ENCODE results near the gene SIRT7.
"Not testable (repeated sequence)": the region's sequence is repeated elsewhere in the genome, so short reads cannot be mapped to it uniquely, and the experiment has no call there.

SIRT7 gene

DNA sequence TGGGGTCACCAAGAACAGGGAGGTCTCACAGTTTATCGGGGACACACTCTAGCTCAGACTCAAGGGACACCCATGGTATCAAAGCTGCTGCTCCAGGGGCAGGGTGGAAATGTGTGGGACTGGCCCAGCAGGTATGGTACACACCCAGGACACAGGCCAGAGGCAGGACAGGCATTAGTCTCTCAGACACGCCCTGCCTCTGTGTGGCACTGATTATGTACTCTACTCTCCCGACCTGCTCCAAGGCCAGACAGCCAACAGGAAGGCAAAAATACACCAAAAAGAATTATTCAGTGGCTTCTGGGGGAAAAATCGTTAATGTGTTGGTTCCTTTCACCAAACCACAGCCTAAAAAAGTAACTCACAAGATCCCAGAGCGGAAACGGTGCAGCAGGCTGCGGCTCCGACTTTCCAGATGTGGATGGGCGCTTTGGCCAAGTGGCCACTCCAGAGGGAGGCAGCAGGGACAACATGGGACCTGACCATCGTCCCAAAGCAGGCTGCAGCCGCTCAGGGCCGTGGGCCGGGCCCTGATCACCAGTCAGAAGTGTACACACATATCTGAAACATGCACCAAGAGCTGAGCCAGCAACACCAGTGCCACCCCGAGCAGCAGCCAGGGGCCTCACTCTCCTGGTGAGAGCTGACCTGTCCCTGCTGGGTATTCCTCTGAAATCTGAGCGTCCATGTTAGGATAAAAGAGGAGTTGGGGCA, 1.0 kb upstream of the SIRT7 start:
- no peak for FAIRE-seq

DNA sequence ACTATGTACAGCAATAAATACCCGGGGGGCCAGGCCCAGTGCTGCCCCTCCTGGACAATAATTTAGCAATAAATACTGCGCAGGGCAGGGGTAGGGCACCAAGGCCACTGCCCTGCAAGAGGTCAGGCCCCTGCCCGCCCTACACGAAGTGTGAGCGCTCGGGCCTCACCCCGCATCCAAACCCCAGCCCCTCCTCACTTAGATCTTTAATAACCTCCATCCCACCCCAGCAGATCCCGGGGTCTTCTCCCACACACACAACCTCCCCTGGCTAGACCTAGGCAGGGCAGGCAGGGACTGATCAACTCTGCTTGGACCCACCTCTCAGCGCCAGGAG, 325 bp upstream of the SIRT7 start:
- FAIRE-seq, result not testable (repeated sequence)

DNA sequence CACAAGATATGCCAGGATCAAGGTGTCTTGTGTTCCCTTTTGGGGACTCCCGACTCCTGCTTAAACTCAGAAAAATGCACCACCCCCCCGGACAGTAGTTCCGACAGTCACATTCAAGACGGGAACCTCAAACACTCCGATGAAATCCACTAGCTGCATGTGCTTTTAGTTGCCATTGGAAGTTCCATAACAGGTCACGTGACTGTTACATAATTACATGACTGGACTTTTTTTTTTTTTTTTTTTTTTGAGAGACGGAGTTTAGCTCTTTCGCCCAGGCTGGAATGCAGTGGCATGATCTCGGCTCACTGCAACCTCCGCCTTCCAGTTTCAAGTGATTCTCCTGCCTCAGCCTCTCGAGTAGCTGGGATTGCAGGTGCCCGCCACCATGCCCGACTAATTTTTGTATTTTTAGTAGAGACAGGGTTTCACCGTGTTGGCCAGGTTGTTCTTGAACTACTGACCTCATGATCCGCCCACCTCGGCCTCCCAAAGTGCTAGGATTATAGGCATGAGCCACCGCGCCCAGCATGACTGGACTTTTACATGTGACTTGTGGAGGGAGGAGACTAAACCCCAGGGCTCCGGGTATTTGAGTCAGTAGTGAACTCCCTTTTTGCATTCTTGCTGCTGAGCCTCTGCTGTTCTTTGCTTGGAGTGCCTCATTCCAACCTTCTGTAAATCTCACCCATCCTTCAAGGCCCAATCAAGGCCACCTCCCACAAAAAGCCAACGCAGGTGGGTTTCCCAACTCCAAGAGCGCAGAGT, 1.6 kb downstream of the SIRT7 start:
- FAIRE-seq, result no peak

DNA sequence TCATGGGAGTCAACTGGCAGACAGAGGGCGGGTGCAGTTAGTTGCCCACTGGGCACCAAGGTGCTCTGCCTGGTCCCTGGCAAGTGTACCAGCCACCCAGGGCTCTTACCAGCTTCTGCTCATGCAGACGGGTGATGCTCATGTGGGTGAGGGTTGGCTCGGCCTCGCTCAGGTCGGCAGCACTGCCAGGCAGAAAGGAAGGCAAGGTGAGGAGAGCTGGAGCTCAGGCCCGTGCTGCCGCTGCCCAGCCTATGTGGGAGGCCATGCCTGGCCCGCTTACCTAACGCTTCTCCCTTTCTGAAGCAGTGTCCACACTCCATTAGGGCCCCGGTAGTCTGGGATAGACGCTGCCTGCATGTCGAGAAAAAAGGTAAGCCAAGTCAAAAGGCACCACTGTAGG, 2.6 kb downstream of the SIRT7 start:
- no peak for FAIRE-seq

DNA sequence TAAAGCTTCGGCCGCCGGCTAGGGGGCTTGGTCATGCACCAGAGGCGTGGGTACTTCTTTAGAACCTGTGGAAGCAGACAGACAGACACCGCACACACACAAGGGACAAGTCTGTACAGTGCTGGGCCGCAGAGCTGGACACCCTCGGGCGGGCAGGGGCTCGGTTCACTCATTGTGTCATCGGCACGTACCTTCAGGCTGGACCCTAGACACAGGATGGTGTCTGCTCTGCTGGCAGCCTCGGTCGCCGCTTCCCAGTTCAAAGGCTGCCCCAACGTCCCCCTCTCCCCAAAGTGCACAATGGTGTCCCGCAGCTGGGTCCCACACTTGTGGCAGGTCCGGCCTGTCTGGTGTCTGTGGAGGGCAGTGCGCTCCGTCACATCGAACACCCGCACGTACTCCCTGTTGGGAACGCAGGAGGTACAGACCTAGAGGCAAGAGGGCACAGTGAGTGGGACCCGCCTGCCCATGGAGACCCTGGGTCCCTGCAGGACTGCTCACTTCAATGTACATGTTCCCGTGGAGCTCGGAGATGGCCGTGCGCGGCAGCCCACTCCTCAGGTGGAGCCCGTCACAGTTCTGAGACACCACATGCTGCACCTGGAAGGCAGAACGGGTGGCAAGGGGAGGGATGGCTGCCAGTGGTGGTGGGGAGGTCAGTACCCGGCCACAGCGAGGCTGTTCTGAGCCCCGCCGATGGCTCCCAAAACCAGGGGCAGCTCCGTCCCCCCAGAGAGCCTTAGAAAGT, 3.7 kb downstream of the SIRT7 start:
- FAIRE-seq, result no peak

DNA sequence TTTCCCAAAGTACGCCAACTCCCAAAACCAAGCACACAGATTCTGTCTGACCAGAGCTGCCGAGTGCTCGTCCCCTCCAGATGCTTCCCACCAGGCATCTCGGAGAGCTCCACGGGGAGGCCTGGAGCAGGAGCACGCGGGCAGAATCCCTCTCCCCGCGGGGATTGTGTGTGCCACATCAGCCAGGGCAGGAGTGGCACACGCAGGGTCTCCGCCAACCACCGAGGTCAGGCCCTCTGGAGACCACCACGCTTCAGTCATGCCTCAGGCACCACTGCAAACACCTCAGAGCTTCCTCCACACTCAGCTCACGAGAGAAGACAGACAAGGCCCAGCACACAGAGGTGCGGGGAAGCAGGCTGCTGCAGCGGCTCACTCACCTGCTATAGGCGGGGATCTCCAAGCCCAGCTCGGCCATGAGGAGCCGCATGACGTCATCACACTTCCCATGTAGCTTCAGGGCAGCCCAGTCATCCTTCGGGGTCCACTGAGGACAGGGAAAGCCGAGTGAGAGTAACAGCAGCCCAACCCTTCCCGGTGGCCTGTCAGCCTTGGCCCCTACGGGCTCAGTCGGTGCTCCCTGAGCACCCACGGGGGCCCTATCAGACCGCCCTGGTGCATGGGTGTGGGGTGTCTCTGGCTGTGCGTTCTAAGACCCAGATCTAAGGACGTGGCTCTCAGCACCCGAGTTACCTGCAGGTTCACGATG, 4.4 kb downstream of the SIRT7 start:
- FAIRE-seq, result no peak

DNA sequence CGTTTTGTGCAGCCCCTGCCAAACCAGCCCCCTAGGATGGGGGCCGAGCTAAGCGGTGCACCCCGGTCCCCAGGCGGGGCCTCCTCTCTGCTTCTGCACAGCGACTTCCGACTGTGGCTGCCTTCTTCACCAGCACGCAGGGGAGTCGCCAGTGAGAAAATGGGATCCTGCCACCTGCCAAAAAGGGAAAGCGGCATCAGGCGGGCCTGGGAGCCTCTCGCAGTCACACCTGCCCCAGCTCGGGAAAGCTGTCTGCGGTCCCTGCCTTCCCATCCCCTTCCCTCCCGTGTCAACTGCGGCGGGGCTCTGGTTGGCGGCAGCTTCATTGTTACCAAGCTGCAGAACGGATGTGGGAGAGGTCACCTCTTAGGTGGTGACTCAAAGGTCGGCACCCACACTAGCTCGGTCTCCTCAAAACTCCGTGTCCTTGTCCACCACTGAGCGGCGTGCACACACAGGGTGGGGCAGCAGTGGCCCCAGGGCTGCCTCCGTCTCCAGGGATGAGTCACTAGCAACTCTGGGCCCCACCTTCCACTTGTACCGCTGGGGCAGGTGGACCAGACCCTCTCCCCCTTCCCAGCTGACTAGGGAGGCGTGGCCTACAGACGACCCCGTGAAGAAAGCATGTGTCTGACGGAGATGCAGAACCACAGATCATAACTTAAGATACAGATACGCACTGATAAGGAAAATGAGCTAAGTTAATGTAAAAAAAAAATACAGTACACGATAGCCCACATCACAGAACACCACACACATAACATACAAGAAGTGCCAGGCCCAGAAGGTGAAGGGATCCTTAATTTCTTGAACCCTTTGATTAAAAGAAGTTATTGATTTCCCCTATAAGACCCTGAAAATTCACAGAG, 5.3 kb downstream of the SIRT7 start:
- FAIRE-seq, result no peak

DNA sequence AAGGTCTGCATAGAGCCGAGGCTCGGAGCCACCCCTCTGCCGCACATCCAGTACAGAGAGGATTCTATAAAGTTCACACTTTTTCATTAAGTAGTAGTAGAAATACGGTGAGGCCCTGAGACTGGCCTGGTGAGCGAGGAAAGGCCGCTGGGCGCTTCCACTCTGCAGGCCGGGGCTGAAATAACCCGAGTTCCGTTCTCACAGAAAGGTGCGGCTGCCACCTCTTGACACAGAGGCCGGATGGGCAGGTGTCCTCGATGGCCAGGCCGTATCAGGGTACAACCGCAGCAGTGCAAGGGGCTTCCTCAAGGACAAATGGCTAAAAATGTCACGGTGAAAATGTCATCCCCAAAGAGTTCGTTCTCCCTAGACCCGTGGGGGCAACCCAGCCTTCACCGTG, 6.0 kb downstream of the SIRT7 start:
- no peak for FAIRE-seq

DNA sequence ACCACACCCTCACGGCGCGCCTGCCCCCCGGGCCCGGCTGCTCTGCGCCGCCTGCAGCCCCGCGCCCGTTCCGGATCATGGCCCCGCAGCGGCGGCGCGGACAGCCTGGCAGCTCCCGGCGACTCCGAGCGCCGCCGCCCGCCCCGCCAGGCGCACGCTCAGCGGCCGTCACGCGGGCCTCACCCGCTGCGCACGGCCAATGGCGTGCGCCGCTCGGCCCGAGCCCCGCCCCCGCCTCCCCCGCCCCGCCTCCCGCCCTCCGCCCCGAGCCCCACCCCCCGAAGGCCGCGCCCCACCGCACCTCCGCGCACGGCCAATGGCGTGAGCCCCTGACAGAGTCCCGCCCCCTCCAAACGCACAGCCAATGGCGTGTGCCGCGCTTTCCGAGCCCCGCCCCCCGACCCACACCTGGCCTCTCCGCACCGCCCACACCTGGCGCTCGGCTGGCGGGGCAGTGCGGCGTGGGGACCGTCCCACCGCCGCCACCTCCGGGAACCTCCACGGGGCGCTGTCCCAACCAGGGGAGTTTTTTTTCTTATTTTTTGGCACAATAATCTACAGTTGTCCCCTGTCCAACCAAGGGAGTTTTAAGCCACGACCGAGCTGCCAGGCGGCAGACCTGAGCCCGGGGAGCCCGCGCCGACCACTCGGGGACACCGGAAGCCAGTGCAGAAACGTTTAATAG, 6.6 kb downstream of the SIRT7 start, which contains the start of gene PCYT2:
Gene PCYT2, minus strand, starts transcription at position 123 of the 685 bp plus-strand sequence. Its CDS starts 44 bp downstream, at position 79.
- no peak for FAIRE-seq

DNA sequence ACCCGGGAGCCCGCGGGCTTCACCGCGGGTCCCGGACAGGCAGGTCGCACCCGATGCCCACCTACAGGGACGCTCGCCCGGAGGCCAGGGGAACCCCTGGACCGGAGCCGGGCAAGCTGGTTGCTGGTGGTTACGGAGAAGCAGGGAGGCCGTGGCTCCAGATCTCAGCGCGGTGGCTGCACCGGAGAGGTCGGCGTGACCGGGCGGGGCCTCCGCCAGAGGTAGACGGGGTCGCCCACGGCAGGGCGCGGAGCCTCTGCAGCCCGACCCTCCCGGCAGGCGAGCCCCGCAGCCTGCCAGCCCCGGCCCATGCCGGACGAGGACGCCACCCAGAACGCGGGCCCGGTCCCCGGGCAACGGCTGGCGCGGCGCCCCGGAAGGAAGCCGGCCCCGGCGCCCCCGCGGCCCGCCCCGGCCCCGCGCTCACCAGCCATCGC, 7.1 kb downstream of the SIRT7 start:
- FAIRE-seq, result no peak

DNA sequence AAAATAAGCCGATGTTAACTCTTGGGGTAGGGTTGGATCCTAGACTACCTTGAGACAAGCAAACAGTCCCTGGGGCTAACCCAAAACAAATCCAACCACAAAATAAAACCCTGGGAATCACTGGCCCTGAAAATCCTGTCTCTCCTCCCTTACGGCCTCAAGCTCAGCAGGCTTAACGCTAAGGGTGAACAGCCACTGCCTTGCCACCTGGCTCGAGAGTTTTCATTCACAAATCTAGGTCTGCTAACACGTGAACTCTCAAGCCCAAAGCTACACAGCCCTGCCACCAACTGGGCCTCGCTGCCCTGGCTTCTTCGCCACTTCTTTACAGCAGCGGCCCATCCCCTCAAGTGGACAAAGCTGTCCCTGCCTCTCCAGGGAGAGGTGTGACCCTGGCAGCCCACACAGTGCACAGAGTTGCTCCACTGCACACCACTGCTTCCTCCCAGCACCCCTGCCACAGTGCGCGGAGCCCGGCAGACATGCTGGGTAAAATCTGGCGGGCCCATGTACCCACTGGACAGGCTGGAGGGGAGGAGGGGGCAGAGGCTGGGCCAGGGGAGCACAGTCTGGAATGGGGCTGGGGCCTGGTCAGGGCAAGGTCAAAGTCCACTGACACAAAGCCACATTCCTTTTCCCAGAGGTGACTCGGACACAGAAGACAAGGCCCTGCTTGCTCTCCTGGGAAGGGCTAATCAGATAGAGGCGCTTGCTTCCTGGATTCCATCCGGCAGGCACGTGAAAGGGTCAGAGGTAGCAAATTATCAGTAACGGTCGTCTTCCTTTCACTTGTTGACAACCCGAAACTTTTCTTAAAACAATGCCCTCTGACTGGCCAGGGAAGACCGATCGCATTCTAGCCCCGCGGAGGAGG, 7.8 kb downstream of the SIRT7 start:
- no peak for FAIRE-seq

DNA sequence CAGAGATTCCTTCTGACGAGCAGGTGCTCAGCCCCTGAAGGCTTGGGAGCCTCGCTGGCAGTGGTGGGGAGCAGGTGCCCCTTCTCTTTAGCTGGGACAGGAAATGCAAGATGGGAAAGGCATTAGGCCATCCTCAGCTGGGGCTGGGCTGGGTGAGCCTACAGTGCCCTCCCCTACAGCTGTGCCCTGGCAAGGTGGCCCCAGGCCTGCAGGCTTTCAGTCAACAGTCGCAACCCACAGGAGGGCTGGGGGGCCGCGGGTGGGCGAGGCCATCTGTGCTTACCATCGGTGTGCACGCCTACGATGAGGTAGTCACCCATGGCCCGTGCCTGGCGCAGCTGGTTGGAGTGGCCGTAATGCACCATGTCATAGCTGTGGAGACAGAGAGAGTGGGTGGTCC, 8.7 kb downstream of the SIRT7 start:
- no peak for FAIRE-seq

DNA sequence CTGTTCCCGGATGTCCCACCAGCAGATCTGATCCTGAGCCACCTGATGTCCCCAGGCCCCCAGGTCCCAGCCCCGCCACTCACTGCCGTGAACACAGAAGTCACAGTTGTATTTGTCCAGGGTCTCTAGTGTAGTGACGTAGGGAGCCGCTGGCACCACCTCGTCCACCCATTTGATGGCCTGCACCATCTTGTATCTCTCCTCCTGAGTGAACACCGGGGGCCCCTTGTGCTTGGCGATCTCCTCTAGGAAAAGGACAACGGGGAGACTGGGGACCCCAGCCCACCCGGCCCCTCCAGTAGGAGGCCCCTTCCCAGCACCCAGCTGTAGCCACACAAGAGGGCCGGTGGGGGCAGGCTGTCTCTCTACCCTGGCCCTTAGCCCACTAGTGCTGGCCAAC, 9.2 kb downstream of the SIRT7 start:
- FAIRE-seq, result no peak

DNA sequence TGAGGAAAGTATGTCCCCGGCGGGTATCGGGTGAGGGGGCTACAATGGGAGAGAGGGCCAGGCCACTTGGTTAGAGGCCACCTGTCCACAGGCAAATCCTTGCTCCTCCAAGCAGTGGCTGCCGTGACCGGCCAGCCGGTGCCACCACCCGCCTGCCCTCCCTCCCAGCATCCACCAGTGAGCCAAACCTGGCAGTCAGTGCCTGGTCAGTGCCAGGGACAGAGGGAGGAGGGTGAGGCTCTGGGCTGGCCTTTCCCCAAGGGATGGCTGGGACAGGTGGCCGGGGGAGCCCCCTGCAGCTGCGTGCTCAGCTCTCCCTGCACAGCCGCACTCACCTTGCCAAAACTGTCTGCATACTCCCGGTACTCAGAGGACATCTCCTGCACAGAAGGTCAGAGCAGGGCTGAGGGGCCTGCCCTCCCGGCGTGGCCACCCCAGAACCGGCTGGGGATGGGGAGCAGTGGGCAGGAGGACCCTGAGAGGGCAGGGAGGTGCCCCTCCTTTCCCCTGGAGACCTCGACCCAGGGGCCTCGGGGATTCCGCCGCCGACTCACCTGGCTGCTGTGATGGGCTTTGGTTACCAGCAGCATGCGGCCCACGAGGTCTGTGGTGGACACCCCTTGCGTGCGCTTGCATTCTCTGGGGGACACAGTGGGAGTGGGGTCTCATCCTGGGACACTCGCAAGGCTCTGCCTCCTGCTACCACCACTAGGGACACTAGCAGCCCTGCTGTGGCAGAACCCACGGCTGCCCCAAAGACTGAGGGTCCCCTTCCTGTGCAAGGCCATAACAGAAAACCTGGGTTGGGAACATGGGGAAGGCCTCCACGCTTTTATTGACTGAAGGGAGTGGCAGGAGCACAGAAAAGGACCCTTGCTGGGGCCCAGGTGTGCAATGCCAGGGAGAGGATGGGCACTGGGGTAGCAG, 10.5 kb downstream of the SIRT7 start:
- FAIRE-seq, result no peak

DNA sequence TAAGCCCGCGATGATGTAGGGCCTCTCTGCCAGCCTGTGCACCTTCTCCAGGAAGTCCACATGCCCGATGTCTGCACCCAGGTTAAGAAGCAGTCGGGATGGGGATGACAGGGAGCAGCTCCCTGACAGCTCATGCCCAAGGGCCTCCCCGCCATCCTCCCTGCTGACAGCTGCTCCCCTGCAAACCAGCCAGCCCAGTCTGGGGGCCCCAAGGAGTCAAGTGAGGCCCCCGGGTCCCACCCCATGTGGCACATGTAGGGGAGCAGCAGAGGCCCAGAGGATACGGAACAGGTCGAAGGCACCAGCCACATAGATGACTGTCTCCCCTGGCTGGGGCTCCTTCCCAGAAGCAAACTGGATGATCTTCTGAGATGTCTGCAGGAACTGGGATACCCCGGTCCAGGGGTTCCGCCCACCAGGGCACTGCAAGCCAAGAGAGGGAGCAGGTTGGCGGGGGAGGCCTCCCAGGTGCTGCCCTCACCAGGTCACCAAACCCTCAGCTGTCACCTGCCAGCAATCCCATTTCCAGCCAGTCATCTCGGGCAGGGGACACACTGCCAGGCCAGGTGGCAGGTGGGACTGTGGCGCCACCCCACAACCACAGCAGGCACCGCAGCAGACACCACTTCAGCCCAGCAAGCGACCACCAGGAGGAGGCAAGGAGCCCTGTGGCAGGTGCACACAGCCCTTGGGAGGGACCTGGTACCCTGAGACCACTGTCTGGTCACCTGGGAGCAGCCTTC, 11.3 kb downstream of the SIRT7 start:
- FAIRE-seq, result no peak

DNA sequence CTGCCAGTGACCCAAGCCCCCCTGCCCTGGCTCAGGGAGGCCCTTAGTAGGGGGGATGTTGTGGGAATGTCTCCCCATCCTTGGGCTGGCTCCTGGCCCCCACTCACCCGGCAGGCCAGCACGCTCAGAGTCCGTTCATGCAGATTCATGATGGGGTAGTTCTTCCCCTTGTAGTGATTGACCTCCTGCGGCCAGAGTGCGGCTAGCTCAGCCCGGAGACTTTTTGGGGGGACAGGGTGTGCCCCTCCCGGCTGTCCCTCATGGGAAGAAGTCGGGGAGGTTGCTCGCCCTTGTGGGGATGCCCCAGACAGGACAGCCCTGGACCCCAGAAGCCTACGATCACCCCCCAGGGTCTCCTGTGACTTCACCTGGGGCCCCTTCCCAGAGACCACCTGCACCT, 12.0 kb downstream of the SIRT7 start:
- no peak for FAIRE-seq

DNA sequence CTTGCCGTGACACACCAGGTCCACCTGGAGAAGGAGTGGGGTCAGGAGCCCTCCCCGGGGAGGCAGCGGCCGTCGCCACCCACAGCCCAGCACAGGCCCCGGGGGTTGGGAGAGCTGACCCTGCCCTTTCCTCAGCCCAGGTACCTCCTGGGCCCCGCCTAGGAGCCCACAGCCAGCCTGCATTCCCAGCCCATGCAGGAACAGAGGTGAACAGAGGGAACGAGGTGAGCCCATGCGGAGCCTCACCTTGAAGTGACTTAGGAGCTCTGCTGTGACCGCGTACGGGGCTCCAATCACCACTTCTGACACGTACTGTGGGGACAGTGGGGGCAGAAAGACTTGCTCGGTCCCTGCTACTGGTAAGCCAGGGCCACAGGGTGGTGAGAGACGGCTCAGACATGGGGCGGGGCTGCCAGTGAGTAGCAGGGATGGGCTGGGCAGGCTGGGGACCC, 12.5 kb downstream of the SIRT7 start:
- no peak for FAIRE-seq
